ENCODE data around the gene SLC16A8. TPM values are rescaled to one million over a fixed set of nuclear protein-coding genes. Genes with fewer than 3 reads are reported as not detected.

The SLC16A8 gene
- total and polyA plus RNA-seq, 9 of the 15 experiments (the other 6 are each of a cell fraction or from before 2014, with no cell fraction given) = not detected

- TF ChIP-seq MGA (IDR thresholded peaks at IDR 0.05) (peak; percentile 98), ELF2 (CRISPR knock-in tag; IDR thresholded peaks at IDR 0.05) (no peak), ZNF398 (CRISPR knock-in tag; IDR thresholded peaks at IDR 0.05) (no peak), KAT7 (CRISPR knock-in tag; IDR thresholded peaks at IDR 0.05; ENCODE audit: borderline replicate concordance) (no peak), NR2F6 (CRISPR knock-in tag; IDR thresholded peaks at IDR 0.05) (no peak), TCFL5 (CRISPR knock-in tag; conservative IDR thresholded peaks at IDR 0.05) (no peak), CBX8 (IDR thresholded peaks at IDR 0.05; ENCODE audit: borderline replicate concordance, extremely low read depth, low read depth, low read length, poor library complexity, severe bottlenecking) (no peak), CBX3 (IDR thresholded peaks at IDR 0.05; ENCODE audit: borderline replicate concordance in 1 of 2, low read length in 2 of 2) (peak in 1 of 2 experiments; percentile 90; a peak in 1 of 3 replicates), CTBP1 (IDR thresholded peaks at IDR 0.05; ENCODE audit: borderline replicate concordance) (no peak), SFPQ (IDR thresholded peaks at IDR 0.05; ENCODE audit: low read depth, low read length) (no peak)
These were observed 13.8 kb upstream of the SLC16A8 start (continued) for GRCh38 chr22:38097557-38098409.
